NCI-H187 treated with DMSO at 0.1 percent for 48 hours (cell line): ENCODE results near the gene ABCB9.
A peak's percentile ranks its signal among the peaks of the same experiment; 100 is the strongest.
"Not testable (repeated sequence)": the region's sequence is repeated elsewhere in the genome, so short reads cannot be mapped to it uniquely, and the experiment has no call there.

Source experiments
- DNase-seq: peaks from one replicate; lab custom pipeline; 2025; lab: John Stamatoyannopoulos, UW

Gene ABCB9

DNA sequence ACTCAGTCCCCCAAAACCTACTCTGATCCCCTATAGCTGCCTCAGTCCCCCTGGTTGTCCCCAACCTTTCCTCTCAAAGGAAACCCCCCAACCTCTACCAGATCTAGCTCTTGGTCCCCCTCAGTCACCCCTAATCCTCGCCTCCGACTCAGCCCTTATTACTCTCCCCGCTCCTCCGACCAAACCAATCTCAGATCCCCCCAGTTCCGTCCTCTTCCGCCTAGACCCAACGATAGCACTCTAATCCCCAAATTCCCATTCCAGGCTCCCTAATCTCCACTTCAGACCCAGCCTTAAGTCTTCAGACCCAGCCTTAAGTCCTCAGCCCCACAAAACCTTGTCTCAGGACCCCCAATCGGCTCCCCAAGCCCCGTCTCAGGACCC lies 71.0 kb downstream of the ABCB9 start:
- no peak for DNase-seq

- no peak for DNase-seq
Observed at GRCh38 chr12:122894193-122895121, 71.8 kb downstream of the ABCB9 start.

DNA sequence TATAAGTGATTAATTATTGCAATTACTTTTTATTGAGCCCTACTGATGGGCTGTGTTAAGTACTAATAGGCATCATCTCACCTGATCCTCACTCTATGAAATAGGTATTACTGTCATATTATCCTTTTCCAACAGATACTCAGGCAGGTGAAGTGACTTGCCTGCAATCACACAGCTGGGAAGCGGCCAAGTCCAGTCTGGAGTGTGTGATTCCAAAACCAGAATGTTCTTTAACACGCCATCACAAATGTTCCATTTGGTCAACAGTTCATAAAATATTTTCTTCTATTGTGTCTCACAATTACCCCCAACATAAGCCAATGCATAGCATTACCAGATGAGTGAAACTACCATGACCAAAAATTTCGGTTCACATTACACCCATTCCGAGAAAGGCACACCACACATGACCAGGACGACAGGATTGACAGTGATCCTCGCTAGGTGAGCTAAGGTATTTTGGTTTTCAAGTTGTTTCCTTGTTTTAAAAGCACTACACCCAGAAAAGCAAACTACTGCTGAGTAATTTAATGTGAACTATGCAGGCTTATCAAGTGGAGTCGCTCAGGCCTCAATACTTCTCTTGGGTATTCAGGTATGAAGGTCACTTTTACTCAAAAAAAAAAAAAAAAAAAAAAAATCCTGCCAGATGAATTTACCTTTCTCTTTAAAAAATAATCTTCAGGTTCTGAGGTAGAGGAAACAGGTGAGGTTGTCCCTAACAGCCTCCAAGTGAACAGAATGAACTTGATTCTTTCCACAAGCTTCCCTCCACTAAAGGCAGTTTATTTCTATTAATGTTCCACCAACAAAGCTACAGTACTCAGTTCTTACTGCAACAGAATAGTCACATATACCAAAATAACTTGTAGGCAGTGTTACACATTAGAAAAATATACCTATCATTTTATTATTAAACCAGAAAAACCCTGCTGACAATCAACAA lies 72.8 kb downstream of the ABCB9 start:
- DNase-seq: no peak

DNA sequence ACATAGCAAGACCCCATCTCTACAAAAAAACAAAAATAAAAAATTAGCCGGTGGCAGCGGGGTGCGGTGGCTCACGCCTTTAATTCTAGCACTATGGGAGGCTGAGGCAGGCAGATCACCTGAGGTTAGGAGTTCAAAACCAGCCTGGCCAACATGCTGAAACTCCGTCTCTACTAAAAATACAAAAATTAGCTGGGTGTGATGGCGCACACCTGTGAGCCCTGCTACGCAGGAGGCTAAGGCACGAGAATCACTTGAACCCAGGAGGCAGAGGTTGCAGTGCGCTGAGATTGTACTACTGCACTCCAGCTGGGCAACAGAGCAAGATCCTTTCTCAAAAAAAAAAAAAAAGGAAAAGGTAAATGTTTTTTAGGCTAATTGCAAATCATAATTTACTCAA lies 73.5 kb downstream of the ABCB9 start:
- DNase-seq: not testable (repeated sequence)

- no peak for DNase-seq
Observed at GRCh38 chr12:122891661-122892525, 74.4 kb downstream of the ABCB9 start.

GRCh38 chr12:122889761-122890520 lies 76.3 kb downstream of the ABCB9 start:
- DNase-seq: no peak

- peak; percentile 39 for DNase-seq
Observed at GRCh38 chr12:122888232-122888752, 78.0 kb downstream of the ABCB9 start.

DNA sequence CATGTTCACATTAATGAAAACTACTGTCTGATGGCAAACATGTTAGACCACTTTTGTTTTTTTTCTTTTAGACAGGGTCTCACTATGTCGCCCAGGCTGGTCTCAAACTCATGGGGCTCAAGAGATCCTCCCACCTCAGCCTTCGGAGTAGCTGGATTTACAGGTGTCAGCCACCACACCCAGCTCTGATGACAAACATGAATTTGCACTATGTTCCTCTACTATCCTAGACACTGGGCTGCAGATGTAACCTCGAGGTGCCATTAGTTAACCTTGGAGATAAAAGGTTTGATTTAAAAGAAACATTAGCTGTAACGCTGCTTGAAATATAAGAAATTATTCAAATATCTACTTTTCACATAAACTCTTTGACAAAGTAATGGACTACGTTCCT lies 78.4 kb downstream of the ABCB9 start:
- DNase-seq: no peak

DNA sequence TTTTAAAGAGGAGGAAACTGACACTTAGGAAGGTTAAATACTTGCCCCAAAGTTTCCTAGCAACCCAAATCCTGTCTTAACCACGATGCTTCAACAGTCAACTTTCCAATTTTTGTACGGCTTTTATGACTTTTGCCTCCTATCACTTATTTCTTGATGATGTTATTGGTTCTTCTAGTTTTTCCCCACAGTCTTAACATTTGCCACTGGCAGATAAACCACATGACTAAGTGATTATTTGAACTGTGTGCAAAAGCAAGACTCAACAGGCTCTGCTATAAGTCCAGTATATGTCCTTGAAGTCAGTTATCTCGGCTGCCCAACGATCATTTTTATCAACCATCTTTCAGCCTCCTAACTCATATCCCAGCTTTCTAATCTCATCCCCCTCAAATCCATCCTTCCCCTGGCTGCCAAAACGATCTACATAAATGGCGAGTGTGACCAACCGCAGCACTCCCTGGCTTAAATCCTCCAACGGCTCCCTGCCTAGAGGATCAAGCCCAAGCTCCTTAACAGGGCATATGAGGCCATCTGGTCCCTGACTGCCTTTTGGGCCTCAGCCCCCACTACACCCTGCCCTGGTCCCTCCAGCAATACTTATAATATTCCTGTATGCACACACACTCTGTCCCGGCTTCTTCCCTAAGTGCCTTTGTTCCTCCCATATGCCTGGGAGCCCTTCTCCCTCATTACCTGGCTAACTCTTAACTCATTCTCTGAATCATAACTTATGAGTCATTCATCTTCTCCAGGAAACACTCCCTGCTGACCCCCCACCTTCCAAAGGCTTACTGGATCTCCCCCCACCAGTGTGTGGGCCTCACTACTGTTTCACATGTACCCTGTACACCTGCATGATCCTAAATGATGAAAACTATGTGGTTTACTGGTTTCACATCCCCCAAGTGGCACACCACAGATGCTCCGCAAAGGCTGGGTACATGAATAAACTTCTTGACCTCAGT lies 79.1 kb downstream of the ABCB9 start:
- DNase-seq: no peak

- DNase-seq: no peak
Observed at GRCh38 chr12:122886161-122886560, 80.1 kb downstream of the ABCB9 start.

GRCh38 chr12:122884860-122885259 lies 81.4 kb downstream of the ABCB9 start:
- DNase-seq: no peak

DNA sequence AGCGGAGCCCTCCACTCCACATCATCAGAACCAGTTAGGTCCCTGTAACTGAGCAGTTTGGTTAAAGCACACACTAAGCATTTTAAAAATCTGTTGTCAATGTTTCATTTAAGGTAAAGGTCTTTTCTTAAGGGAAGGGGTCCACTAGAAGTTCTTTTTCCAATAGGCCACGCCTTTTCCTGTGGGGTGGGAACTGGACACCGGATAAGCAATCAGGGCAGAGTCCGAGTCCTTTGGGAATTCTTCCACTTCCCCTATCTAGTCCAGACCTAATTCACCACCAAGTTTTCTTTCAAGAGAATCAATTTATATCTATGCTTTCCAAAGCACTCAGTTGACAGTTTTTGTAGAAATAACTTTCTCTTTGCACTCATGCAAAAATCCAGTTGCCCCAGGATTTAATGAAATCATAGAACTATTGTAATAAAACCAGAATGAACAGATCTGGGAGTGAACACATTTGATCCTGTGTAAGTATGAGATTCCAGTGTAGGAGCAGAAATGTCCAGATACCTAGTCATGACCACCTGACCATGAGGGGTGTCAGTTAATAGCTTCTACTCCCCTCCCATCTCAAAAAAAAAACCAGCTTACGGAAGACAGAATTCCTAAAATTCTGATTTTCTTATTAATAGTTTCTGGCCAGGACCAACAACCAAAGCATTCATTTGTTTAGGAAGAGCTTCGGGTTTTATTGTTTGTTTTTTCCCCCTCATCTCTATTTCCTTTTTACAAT lies 82.0 kb downstream of the ABCB9 start:
- no peak for DNase-seq

DNA sequence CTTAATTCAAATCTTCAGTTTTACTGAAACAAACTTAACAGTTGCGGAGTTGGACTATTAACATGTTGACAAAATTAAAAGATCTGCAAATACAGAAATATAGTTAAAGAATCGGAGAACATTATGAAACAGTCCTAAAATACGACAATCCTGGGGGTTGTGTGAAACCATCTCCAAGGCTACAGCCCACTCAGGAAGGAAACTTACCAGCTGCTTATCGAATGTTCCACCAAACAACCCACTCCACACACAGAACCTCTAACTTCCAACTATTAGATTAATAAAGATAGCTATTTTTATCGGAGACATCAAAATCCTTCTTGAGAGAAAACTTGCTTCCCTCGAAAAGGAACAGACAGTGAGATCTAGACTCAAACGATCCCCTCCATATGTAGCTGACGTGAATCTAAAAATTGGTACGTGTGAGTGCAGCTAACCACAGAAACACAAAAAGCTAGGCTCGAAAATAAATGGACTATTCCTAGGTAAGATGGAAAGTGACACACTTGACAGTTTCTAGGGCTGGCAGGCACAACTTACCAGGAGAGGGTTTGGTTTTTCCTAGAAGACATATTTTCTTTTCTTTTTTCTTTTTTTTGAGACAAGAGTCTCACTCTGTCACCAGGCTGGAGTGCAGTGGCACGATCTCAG lies 83.2 kb downstream of the ABCB9 start:
- no peak for DNase-seq

DNA sequence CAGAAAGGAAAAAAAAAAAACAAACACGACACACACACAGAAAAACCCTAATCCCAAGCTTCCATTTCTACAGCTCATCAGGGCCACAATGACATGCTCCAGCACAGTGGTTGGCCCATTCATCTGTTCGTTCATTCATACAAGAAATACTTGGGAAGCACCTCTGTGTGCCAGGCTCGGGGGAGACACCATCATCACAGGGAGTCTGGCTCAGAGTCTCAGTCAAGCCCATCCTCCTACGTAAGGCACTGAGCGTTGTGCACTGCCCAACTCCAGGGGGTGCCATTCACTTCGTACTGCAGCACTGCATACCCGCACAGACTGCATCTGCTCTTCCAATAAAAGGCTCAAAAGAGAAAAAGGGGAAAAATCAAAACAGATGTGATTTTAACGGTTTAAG lies 85.6 kb downstream of the ABCB9 start:
- no peak for DNase-seq

GRCh38 chr12:122880155-122880667 lies 86.1 kb downstream of the ABCB9 start:
- peak; percentile 30 for DNase-seq
